ENCODE measurements around the gene TTC34.

Gene TTC34

GRCh38 chr1:2801535-2802291, at the start of gene TTC34:
TTC34 (minus strand) TSS chr1:2801693; CDS start chr1:2800827, 866 bp downstream.
- DNase-seq (ENCODE audit: low spot score) = no peak

- no peak for DNase-seq (ENCODE audit: low spot score)
Measured at GRCh38 chr1:2850502-2850901, 49.0 kb upstream of the TTC34 start.

- no peak for DNase-seq (ENCODE audit: low spot score)
Measured at GRCh38 chr1:2848006-2848670, 46.6 kb upstream of the TTC34 start.

GRCh38 chr1:2847086-2847985, 45.8 kb upstream of the TTC34 start:
- DNase-seq (ENCODE audit: low spot score) = no peak

GRCh38 chr1:2845869-2846268, 44.4 kb upstream of the TTC34 start:
- no peak for DNase-seq (ENCODE audit: low spot score)

- DNase-seq (ENCODE audit: low spot score) = no peak
Measured at GRCh38 chr1:2840036-2840809, 38.7 kb upstream of the TTC34 start.

GRCh38 chr1:2837823-2838222, 36.3 kb upstream of the TTC34 start:
- no peak for DNase-seq (ENCODE audit: low spot score)

- no peak for DNase-seq (ENCODE audit: low spot score)
Measured at GRCh38 chr1:2837316-2837715, 35.8 kb upstream of the TTC34 start.

- DNase-seq (ENCODE audit: low spot score) = no peak
Measured at GRCh38 chr1:2836333-2836970, 35.0 kb upstream of the TTC34 start.

GRCh38 chr1:2835650-2836159, 34.2 kb upstream of the TTC34 start:
- no peak for DNase-seq (ENCODE audit: low spot score)

GRCh38 chr1:2834741-2835564, 33.5 kb upstream of the TTC34 start:
- DNase-seq (ENCODE audit: low spot score) = no peak

GRCh38 chr1:2834146-2834475, 32.6 kb upstream of the TTC34 start:
- DNase-seq (ENCODE audit: low spot score) = no peak

GRCh38 chr1:2833454-2834145, 32.1 kb upstream of the TTC34 start:
- no peak for DNase-seq (ENCODE audit: low spot score)

- DNase-seq (ENCODE audit: low spot score) = no peak
Measured at GRCh38 chr1:2832506-2833453, 31.3 kb upstream of the TTC34 start.

- no peak for DNase-seq (ENCODE audit: low spot score)
Measured at GRCh38 chr1:2831596-2832212, 30.2 kb upstream of the TTC34 start.

GRCh38 chr1:2830761-2831425, 29.4 kb upstream of the TTC34 start:
- no peak for DNase-seq (ENCODE audit: low spot score)

GRCh38 chr1:2829846-2830615, 28.5 kb upstream of the TTC34 start:
- no peak for DNase-seq (ENCODE audit: low spot score)

Measured in pons (tissue), 1 donor.